ENCODE data around the gene EVPL.

The EVPL gene

DNA sequence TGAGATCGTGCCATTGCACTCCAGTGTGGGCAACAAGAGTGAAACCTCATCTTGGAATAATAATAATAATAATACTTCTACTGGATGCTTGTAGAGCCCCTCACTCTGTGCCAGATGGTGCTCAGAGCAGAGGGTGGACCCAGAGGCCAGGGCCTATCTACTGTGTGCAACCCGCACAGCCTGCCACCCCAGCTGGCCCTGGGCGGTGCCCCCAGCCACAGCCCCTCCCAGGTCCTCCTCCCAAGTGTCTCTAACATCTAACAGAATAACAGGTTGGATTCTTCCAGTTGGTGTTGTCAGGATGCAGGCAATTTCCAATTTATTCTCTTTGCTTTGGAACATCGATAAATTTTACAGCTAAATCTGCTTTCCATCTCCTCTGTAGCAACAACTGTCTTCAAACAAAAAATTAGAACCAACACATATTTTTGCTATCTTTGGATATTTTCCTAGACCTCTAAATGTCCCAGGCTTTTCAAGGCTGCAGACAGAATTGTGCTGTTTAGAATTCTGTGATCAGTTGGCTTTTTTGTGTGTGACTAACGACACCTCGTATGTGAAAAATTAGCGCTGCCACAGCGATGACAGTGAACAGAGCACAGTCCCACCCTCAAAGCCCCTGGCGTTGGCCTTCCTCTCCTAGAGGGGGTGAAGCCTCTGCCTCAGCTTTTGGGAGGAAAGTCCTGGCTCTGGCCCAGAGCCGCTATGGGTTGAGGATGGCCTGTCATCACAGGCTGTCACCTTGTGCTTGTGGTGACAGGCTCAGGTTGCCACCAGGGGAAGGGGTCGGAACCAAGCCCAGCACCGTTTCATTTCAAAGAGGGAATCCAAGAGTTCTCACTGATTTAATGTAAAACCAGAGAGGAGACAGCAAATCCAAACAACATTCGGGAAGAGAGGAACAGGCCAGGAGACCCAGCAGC is 7.6 kb upstream of the EVPL start:
- no peak for TF ChIP-seq CTCF (IDR thresholded peaks at IDR 0.05; ENCODE audit: low read depth, low read length)
- no peak overlapping the region for H3K4me3 ChIP-seq (replicated peaks in 1 of 2; ENCODE audit: low read depth in 2 of 2, low read length in 2 of 2)
- no peak for DNase-seq (ENCODE audit: low read depth in 2 of 2)

DNA sequence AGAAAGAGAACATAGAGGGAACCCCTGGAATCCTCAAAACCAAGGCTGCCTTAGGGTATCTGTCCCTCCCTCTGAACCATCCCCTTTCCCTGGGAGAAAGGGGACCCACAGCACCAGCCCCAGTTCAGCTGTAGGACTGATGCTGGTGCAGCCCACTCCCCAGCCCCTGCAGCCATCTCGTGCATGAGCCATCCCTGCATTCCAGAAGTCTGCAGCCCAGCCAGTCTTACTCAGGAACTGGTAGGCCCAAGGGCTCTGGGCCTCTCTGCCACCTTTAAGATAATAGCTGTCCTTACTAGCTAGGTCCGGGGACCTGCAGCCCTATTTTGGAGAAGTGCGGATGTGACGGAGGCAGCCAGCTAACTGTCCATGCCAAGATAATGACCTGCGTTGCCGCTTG is 6.0 kb upstream of the EVPL start:
- no peak for DNase-seq (ENCODE audit: low read depth in 2 of 2)
- H3K4me3 ChIP-seq (replicated peaks in 1 of 2; ENCODE audit: low read depth in 2 of 2, low read length in 2 of 2) = no peak overlapping the region

GRCh38 chr17:76032780-76033108 is 5.6 kb upstream of the EVPL start:
- H3K4me3 ChIP-seq (replicated peaks in 1 of 2; ENCODE audit: low read depth in 2 of 2, low read length in 2 of 2) = no peak overlapping the region
- DNase-seq (ENCODE audit: low read depth in 2 of 2) = no peak
- TF ChIP-seq CTCF (IDR thresholded peaks at IDR 0.05; ENCODE audit: low read depth, low read length) = no peak

More for the DNA sequence above, 6.0 kb upstream of the EVPL start:
- no peak for TF ChIP-seq CTCF (IDR thresholded peaks at IDR 0.05; ENCODE audit: low read depth, low read length)

GRCh38 chr17:76032073-76032779 is 5.1 kb upstream of the EVPL start:
- no peak overlapping the region for H3K4me3 ChIP-seq (replicated peaks in 1 of 2; ENCODE audit: low read depth in 2 of 2, low read length in 2 of 2)
- no peak for TF ChIP-seq CTCF (IDR thresholded peaks at IDR 0.05; ENCODE audit: low read depth, low read length)

DNA sequence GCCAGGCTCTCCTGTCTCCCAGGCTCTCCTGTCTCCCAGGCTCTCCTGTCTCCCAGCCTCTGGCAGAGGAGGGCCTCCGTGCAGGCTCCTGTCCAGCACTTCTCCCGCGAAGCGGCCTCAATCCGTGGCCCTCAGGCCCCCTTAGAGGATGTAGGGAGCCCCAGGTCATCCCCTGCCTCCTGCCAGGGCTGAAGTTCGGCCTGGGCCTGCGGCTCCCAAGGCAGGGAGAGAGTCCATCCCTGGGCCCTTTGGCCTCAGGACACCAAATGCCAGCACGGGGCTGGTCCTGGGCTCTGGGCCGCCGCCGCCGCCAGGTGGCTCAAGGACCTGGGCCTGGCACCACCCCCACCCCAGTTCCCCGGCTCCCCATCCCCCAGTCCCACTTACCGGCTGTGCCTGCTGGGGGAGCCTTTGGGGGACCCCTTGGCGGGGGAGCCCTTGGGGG is 370 bp downstream of the EVPL start:
- no peak for TF ChIP-seq CTCF (IDR thresholded peaks at IDR 0.05; ENCODE audit: low read depth, low read length)
- H3K4me3 ChIP-seq (replicated peaks in 1 of 2; ENCODE audit: low read depth in 2 of 2, low read length in 2 of 2) = no peak overlapping the region
- no peak for DNase-seq (ENCODE audit: low read depth in 2 of 2)

More at GRCh38 chr17:76032073-76032779, 5.1 kb upstream of the EVPL start:
- no peak for DNase-seq (ENCODE audit: low read depth in 2 of 2)

DNA sequence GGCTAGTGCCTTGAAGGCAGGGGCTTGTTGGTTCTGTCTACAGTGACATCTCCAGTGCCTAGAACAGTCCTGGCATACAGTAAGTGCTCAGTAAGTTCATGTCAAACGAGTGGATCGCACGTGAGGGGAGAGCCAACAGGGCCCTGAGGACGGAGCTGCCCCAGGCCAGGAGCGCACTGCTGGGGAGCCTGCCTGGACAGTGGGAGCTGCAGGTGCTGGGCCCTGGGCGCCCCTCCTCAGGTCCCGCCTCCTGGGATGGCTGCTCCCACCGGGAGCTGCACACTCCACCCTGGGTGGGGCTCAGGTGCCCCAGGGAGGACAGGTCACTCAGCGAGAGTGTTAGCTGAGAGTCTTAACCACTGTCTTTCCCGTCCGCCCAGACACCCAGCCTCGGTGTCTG is 1.8 kb downstream of the EVPL start:
- H3K4me3 ChIP-seq (replicated peaks in 1 of 2; ENCODE audit: low read depth in 2 of 2, low read length in 2 of 2) = no peak overlapping the region
- TF ChIP-seq CTCF (IDR thresholded peaks at IDR 0.05; ENCODE audit: low read depth, low read length) = no peak
- no peak for DNase-seq (ENCODE audit: low read depth in 2 of 2)
